Suprapubic skin (tissue), 4 donors: Measurements from ENCODE around the gene C1orf52. TPM values are rescaled to one million over a fixed set of nuclear protein-coding genes. Genes with fewer than 3 reads are reported as not detected.

ENCODE experiments used
- DNase-seq, 2 donors: peaks; one replicate each; pipeline ENCODE4 v3.0.0-alpha.2; 2019; ENCODE audit warnings: low spot score in 2 of 2
- H3K27ac ChIP-seq: fragments of 200-600 bp; sonication (generic); one replicate; pipeline ENCODE4 v1.5.1; 2019
- H3K27me3 ChIP-seq: fragments of 200-600 bp; sonication (generic); one replicate; pipeline ENCODE4 v1.5.1; 2019
- H3K36me3 ChIP-seq: fragments of 200-600 bp; sonication (generic); one replicate; pipeline ENCODE4 v1.5.1; 2019
- H3K4me1 ChIP-seq: fragments of 200-600 bp; sonication (generic); one replicate; pipeline ENCODE4 v1.5.1; 2019
- H3K4me3 ChIP-seq: fragments of 200-600 bp; sonication (generic); one replicate; pipeline ENCODE4 v1.5.1; 2019; ENCODE audit warnings: mild to moderate bottlenecking
- H3K9me3 ChIP-seq: fragments of 200-600 bp; sonication (generic); one replicate; pipeline ENCODE4 v1.5.1; 2019
- EP300 ChIP-seq: sonication (generic); formaldehyde crosslinking; IDR thresholded peaks from one replicate; pipeline ENCODE4 v1.6.1; 2017; ENCODE audit warnings: antibody characterized with exemption
- POLR2A ChIP-seq, 2 donors: fragments of 450-650 bp; IDR thresholded peaks; one replicate each; pipeline ENCODE4 v1.6.1; 2017; ENCODE audit warnings: antibody characterized with exemption in 2 of 2, mild to moderate bottlenecking in 2 of 2, moderate library complexity in 2 of 2
- POLR2AphosphoS5 ChIP-seq, 3 donors: sonication (generic); formaldehyde crosslinking; IDR thresholded peaks; one replicate each; pipeline ENCODE4 v1.6.1; 2017; ENCODE audit warnings: antibody characterized with exemption in 3 of 3
- WGBS: methylation state at CpG from one replicate; pipeline ENCODE4 v1.1.5; 2018; 5-methylcytosine and 5-hydroxymethylcytosine counted together
- total RNA-seq, 4 donors: library from RNA; depleted of rRNA; stranded (reverse); fragments of >200 nt; gene quantifications; one replicate each; pipeline ENCODE4 v1.1.0, GENCODE V29; 2016
- TF ChIP-seq, protein P1 (sequence below), 2 donors: fragments of 200-600 bp in 1 of 2; fragments of 450-650 bp in 1 of 2; sonication (generic) in 1 of 2; IDR thresholded peaks; one replicate each; pipeline ENCODE4 v1.5.1; 2016 to 2019; ENCODE audit warnings: antibody characterized with exemption in 2 of 2, mild to moderate bottlenecking in 1 of 2, moderate library complexity in 1 of 2

C1orf52 gene
- total RNA-seq, 4 donors from 2014 or later, result 13.9 to 33.3 (median 18.3) TPM

DNA sequence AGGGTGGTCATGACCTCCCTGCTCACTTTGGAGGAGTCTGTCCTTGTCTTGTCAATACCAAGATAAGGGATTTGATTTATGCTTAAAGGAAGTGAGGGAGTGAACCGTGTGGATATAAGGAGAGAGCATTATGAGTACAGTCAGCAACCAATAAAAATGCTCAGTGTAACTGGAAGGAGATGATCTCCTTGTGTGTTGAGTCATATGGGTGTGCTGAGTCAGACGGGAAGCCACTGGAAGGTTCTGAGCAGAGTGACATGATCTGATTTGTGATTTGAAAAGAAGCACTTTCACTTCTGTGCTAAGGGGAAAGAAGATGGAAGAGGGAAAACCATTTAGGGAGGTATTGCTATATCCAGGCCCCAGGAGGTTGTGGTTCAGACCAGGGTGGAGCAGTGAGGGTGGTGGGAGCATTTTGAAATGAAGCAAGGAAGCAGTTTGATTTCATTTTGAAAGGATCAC, 19.4 kb upstream of the C1orf52 start:
- WGBS, result 5% methylated on average over 2 of the region's 2 CpGs
- Histone ChIP-seq H3K36me3 (no peaks in the 10 kb centered on the region), H3K27me3 (no peaks in the 10 kb centered on the region), H3K4me3 (peak overlapping the region; percentile 31), H3K9me3 (no peaks in the 10 kb centered on the region), H3K4me1 (peaks cover 64% of the 10 kb centered on the region), H3K27ac (peak overlapping the region; percentile 84)
- TF ChIP-seq POLR2A (IDR thresholded peaks at IDR 0.05) (no peak), POLR2AphosphoS5 (IDR thresholded peaks at IDR 0.05) (peak in 1 of 3 donors; percentile 44)
- DNase-seq, result no peak

GRCh38 chr1:85277802-85278201, 18.3 kb upstream of the C1orf52 start:
- no peaks in the 10 kb centered on the region for H3K27me3 ChIP-seq
- no peak for TF ChIP-seq EP300
- H3K4me3 ChIP-seq, result no peak overlapping the region
- H3K4me1 ChIP-seq, result peaks cover 68% of the 10 kb centered on the region
- H3K27ac ChIP-seq, result no peak overlapping the region
- no peaks in the 10 kb centered on the region for H3K36me3 ChIP-seq
- WGBS, result 89% methylated on average over 4 of the region's 4 CpGs
- no peaks in the 10 kb centered on the region for H3K9me3 ChIP-seq
- DNase-seq, result no peak

GRCh38 chr1:85276978-85277639, 17.6 kb upstream of the C1orf52 start:
- H3K27me3 ChIP-seq, result no peaks in the 10 kb centered on the region
- H3K27ac ChIP-seq, result peak overlapping the region; percentile 97
- H3K4me3 ChIP-seq, result peak overlapping the region; percentile 70
- no peaks in the 10 kb centered on the region for H3K9me3 ChIP-seq
- WGBS, result 49% methylated on average over 11 of the region's 11 CpGs
- H3K36me3 ChIP-seq, result no peaks in the 10 kb centered on the region
- H3K4me1 ChIP-seq, result peaks cover 68% of the 10 kb centered on the region
- DNase-seq, result no peak
- TF ChIP-seq, protein P1, sequence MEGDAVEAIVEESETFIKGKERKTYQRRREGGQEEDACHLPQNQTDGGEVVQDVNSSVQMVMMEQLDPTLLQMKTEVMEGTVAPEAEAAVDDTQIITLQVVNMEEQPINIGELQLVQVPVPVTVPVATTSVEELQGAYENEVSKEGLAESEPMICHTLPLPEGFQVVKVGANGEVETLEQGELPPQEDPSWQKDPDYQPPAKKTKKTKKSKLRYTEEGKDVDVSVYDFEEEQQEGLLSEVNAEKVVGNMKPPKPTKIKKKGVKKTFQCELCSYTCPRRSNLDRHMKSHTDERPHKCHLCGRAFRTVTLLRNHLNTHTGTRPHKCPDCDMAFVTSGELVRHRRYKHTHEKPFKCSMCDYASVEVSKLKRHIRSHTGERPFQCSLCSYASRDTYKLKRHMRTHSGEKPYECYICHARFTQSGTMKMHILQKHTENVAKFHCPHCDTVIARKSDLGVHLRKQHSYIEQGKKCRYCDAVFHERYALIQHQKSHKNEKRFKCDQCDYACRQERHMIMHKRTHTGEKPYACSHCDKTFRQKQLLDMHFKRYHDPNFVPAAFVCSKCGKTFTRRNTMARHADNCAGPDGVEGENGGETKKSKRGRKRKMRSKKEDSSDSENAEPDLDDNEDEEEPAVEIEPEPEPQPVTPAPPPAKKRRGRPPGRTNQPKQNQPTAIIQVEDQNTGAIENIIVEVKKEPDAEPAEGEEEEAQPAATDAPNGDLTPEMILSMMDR (IDR thresholded peaks at IDR 0.05), result no peak
- TF ChIP-seq POLR2AphosphoS5 (IDR thresholded peaks at IDR 0.05) (no peak), POLR2A (IDR thresholded peaks at IDR 0.05) (no peak), EP300 (no peak)

DNA sequence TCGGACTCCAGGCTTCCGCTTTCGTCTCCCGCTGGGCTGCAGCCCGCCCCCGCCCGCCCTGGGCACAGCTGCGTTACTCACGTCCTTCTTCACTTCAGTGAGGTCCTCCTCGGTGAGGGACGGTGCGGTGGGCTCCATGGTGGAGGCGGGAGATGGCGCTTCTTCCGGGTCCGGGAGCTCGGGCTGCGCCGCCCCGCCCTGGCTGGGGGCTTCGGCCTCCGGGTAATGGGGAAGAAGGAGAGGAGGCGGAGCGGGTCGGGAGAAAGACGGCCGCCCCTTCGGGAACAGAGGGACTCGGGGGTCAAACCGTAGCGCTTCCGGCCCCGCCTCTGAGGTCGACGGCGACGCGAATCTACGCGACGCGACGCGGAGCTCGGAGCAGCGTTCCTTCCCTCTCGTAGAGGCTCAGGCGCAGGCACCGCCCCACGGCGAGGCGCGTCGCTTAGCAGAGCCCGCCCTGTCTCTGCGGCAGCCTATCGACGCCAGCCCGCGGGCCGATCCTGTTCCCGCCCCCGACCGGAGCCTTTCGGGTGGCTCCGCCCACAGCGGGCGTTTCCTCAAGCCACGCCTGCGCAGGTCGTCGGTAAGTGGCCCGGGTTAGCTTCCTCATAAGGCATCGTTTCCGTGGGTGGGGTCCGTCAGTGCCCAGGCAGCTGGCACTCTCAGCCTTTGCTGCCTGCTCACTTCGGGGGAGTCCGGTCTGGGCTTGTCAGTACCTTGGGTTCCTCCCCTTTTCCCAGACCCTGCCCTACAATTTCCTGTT, 16.9 kb upstream of the C1orf52 start, which contains the start of gene BCL10:
Gene BCL10, minus strand, starts transcription at position 418 of the 763 bp plus-strand sequence. Its CDS starts 280 bp downstream, at position 138.
- TF ChIP-seq POLR2A (IDR thresholded peaks at IDR 0.05) (peak; percentile 53 to 76), EP300 (no peak), POLR2AphosphoS5 (IDR thresholded peaks at IDR 0.05) (peak; percentile 6 to 45 (median 45))
- TF ChIP-seq, protein P1 (IDR thresholded peaks at IDR 0.05), result no peak
- peak; percentile 99 for DNase-seq
- H3K9me3 ChIP-seq, result no peaks in the 10 kb centered on the region
- no peaks in the 10 kb centered on the region for H3K36me3 ChIP-seq
- H3K4me3 ChIP-seq, result peak within 1 kb of the TSS; percentile 70
- H3K4me1 ChIP-seq, result peaks cover 68% of the 10 kb centered on the region
- peak within 1 kb of the TSS; percentile 97 for H3K27ac ChIP-seq
- no peaks in the 10 kb centered on the region for H3K27me3 ChIP-seq
- 1% methylated on average over 17 of the region's 78 CpGs for WGBS

- peaks cover 4% of the 10 kb centered on the region for H3K36me3 ChIP-seq
- WGBS, result 4% methylated on average over 9 of the region's 13 CpGs
- no peaks in the 10 kb centered on the region for H3K9me3 ChIP-seq
- no peak for DNase-seq
- peak overlapping the region; percentile 70 for H3K4me3 ChIP-seq
- H3K27me3 ChIP-seq, result no peaks in the 10 kb centered on the region
- no peak for TF ChIP-seq POLR2AphosphoS5 (IDR thresholded peaks at IDR 0.05)
- H3K4me1 ChIP-seq, result peaks cover 68% of the 10 kb centered on the region
- peak overlapping the region; percentile 97 for H3K27ac ChIP-seq
Observed at GRCh38 chr1:85275701-85276214, 16.3 kb upstream of the C1orf52 start.

GRCh38 chr1:85274969-85275453, 15.5 kb upstream of the C1orf52 start:
- 50% methylated on average over 1 of the region's 1 CpG for WGBS
- DNase-seq, result no peak
- Histone ChIP-seq H3K27me3 (no peaks in the 10 kb centered on the region), H3K4me1 (peaks cover 60% of the 10 kb centered on the region), H3K27ac (peak overlapping the region; percentile 97), H3K9me3 (no peaks in the 10 kb centered on the region), H3K36me3 (peaks cover 9% of the 10 kb centered on the region), H3K4me3 (peak overlapping the region; percentile 70)
- TF ChIP-seq EP300, result no peak
- TF ChIP-seq, protein P1 (IDR thresholded peaks at IDR 0.05), result no peak
- no peak for TF ChIP-seq POLR2AphosphoS5 (IDR thresholded peaks at IDR 0.05)
- no peak for TF ChIP-seq POLR2A (IDR thresholded peaks at IDR 0.05)
